GM23338 (cell line): ENCODE data around the gene MVB12B. TPM values are rescaled to one million over a fixed set of nuclear protein-coding genes. Genes with fewer than 3 reads are reported as not detected.

Experiments used
- ATAC-seq: fragments of 200-7000 bp; cut with Tn5 transposase; 3 replicates; pipeline ENCODE4 v1.9.1; 2020
- DNase-seq: peaks from one replicate; pipeline ENCODE4 v3.0.0-alpha.2; 2015; ENCODE audit warnings: low spot score
- H2AFZ ChIP-seq: fragments of 200-600 bp; sonication (generic); 2 replicates; pipeline ENCODE4 v1.8.0; 2016; ENCODE audit warnings: antibody characterized with exemption, mild to moderate bottlenecking, moderate library complexity
- H3F3A ChIP-seq: fragments of 200-600 bp; sonication (generic); replicated peaks from 2 replicates; pipeline ENCODE4 v1.8.0; 2017; ENCODE audit warnings: antibody characterized with exemption, mixed run types, low read depth
- H3K27ac ChIP-seq: fragments of 200-600 bp; sonication (generic); 2 replicates; pipeline ENCODE4 v1.6.1; 2016; ENCODE audit warnings: low read depth
- H3K27me3 ChIP-seq: fragments of 200-600 bp; sonication (generic); 2 replicates; pipeline ENCODE4 v1.8.0; 2016; ENCODE audit warnings: mild to moderate bottlenecking, mixed run types, moderate library complexity; ENCODE audit not compliant: insufficient read depth
- H3K36me3 ChIP-seq: fragments of 200-600 bp; sonication (generic); 2 replicates; pipeline ENCODE4 v1.8.0; 2016; ENCODE audit warnings: mild to moderate bottlenecking; ENCODE audit not compliant: insufficient read depth
- H3K4me1 ChIP-seq: fragments of 200-600 bp; sonication (generic); 2 replicates; pipeline ENCODE4 v1.8.0; 2016; ENCODE audit warnings: mild to moderate bottlenecking, moderate library complexity; ENCODE audit not compliant: insufficient read depth
- H3K4me2 ChIP-seq: fragments of 200-600 bp; sonication (generic); 2 replicates; pipeline ENCODE4 v1.7.1; 2017; ENCODE audit warnings: mixed run types
- H3K4me3 ChIP-seq: fragments of 200-600 bp; sonication (generic); 2 replicates; pipeline ENCODE4 v1.6.1; 2016; ENCODE audit warnings: mixed run types
- H3K79me2 ChIP-seq: fragments of 200-600 bp; sonication (generic); replicated peaks from 2 replicates; pipeline ENCODE4 v1.8.0; 2017; ENCODE audit warnings: mild to moderate bottlenecking; ENCODE audit not compliant: insufficient read depth
- H3K9me2 ChIP-seq: fragments of 200-600 bp; sonication (generic); 2 replicates; pipeline ENCODE4 v1.8.0; 2017; ENCODE audit not compliant: insufficient read depth
- H4K20me1 ChIP-seq: fragments of 200-600 bp; sonication (generic); replicated peaks from 2 replicates; pipeline ENCODE4 v1.8.0; 2017; ENCODE audit warnings: mild to moderate bottlenecking; ENCODE audit not compliant: insufficient read depth
- H3K27ac Mint-ChIP-seq: 2 replicates; pipeline ENCODE4 v1.8.0; 2020; ENCODE audit warnings: inconsistent platforms, mild to moderate bottlenecking, moderate library complexity, mixed read lengths
- H3K27me3 Mint-ChIP-seq: 3 replicates; pipeline ENCODE4 v1.8.0; 2022; ENCODE audit warnings: low read depth, mild to moderate bottlenecking, moderate library complexity, mixed read lengths, inconsistent platforms; ENCODE audit not compliant: insufficient read depth, poor library complexity
- H3K36me3 Mint-ChIP-seq: 3 replicates; pipeline ENCODE4 v1.8.0; 2021; ENCODE audit warnings: low read depth, mild to moderate bottlenecking, inconsistent platforms, moderate library complexity, mixed read lengths
- H3K4me1 Mint-ChIP-seq: 3 replicates; pipeline ENCODE4 v1.8.0; 2020; ENCODE audit warnings: mild to moderate bottlenecking, inconsistent platforms, mixed read lengths
- H3K4me3 Mint-ChIP-seq: 3 replicates; pipeline ENCODE4 v1.8.0; 2021; ENCODE audit warnings: moderate library complexity, mild to moderate bottlenecking, inconsistent platforms, mixed read lengths
- H3K9me3 Mint-ChIP-seq: 3 replicates; pipeline ENCODE4 v1.8.0; 2020; ENCODE audit warnings: moderate library complexity, mild to moderate bottlenecking, inconsistent platforms, mixed read lengths
- CREB1 ChIP-seq: fragments of 250-450 bp; sonication (Bioruptor Pico); IDR thresholded peaks from 2 replicates; pipeline ENCODE4 v1.5.0; 2020; ENCODE audit warnings: low read depth, mild to moderate bottlenecking, moderate library complexity
- EZH2 ChIP-seq: fragments of 200-600 bp; sonication (generic); IDR thresholded peaks from one replicate; pipeline ENCODE4 v1.8.0; 2017; ENCODE audit warnings: antibody characterized with exemption, mild to moderate bottlenecking, low read depth; ENCODE audit not compliant: unreplicated experiment
- EZH2phosphoT487 ChIP-seq: fragments of 200-600 bp; sonication (generic); IDR thresholded peaks from one replicate; pipeline ENCODE4 v1.8.1; 2018; ENCODE audit warnings: antibody characterized with exemption; ENCODE audit not compliant: unreplicated experiment
- JUNB ChIP-seq: IDR thresholded peaks from one replicate; pipeline ENCODE4 v1.6.1; 2016; ENCODE audit warnings: antibody characterized with exemption; ENCODE audit not compliant: unreplicated experiment
- POLR2AphosphoS5 ChIP-seq: IDR thresholded peaks from 2 replicates; pipeline ENCODE4 v1.6.1; 2016; ENCODE audit warnings: antibody characterized with exemption, low read depth
- STAT1 ChIP-seq: IDR thresholded peaks from one replicate; pipeline ENCODE4 v1.6.1; 2016; ENCODE audit warnings: antibody characterized with exemption; ENCODE audit not compliant: unreplicated experiment
- ZNF114 ChIP-seq: fragments of 250-450 bp; sonication (Bioruptor Pico); IDR thresholded peaks from 2 replicates; pipeline ENCODE4 v1.5.0; 2020; ENCODE audit warnings: mild to moderate bottlenecking, moderate library complexity
- polyA plus RNA-seq: library from polyadenylated mRNA; unstranded; fragments of >200 nt; fragmentation: Nextera tagmentation; extraction: Ambion mirVana; gene quantifications from 2 replicates; pipeline ENCODE4 v1.2.1, GENCODE V29; 2016
- total RNA-seq: library from RNA; depleted of rRNA; stranded (reverse); fragments of >200 nt; shearing (Covaris generic); gene quantifications from 2 replicates; pipeline ENCODE4 v1.2.3, GENCODE V29; 2014
- TF ChIP-seq, protein P1 (sequence below), 2 experiments: fragments of 200-600 bp in 1 of 2; sonication (generic) in 1 of 2; conservative IDR thresholded peaks; 2 replicates each; pipeline versions ENCODE4 v1.5.1 to v1.6.1; 2016 to 2017; ENCODE audit warnings: antibody characterized with exemption in 2 of 2, low read depth in 2 of 2, mild to moderate bottlenecking in 2 of 2, moderate library complexity in 1 of 2
- TF ChIP-seq, protein P2 (sequence below): fragments of 250-450 bp; sonication (Bioruptor Pico); IDR thresholded peaks from 2 replicates; pipeline ENCODE4 v1.5.0; 2020; ENCODE audit warnings: mild to moderate bottlenecking, moderate library complexity

The MVB12B gene
- total and polyA plus RNA-seq, 2 experiments from 2014 or later, result 1.9 to 6.6 TPM

DNA sequence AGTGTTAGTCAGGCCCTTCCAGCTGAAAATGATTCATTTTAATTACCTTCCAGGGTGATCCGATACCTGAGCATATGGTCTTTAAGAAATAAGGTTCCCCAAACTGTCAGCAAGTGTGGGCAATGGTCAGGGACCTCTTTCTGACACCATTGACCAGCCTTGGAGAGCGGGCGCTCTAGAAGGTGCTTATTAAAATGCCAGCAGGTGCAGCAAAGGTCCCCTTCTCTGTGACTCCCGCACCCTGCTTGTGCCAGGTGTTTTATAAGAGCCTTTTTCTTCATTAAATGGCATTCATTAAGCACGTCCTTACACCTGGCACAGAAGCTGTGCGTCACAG, 85.3 kb downstream of the MVB12B start:
- no peak for TF ChIP-seq CREB1 (CRISPR knock-in tag)
- TF ChIP-seq STAT1, result no peak
- TF ChIP-seq EZH2phosphoT487, result no peak
- TF ChIP-seq, protein P1, sequence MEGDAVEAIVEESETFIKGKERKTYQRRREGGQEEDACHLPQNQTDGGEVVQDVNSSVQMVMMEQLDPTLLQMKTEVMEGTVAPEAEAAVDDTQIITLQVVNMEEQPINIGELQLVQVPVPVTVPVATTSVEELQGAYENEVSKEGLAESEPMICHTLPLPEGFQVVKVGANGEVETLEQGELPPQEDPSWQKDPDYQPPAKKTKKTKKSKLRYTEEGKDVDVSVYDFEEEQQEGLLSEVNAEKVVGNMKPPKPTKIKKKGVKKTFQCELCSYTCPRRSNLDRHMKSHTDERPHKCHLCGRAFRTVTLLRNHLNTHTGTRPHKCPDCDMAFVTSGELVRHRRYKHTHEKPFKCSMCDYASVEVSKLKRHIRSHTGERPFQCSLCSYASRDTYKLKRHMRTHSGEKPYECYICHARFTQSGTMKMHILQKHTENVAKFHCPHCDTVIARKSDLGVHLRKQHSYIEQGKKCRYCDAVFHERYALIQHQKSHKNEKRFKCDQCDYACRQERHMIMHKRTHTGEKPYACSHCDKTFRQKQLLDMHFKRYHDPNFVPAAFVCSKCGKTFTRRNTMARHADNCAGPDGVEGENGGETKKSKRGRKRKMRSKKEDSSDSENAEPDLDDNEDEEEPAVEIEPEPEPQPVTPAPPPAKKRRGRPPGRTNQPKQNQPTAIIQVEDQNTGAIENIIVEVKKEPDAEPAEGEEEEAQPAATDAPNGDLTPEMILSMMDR (conservative IDR thresholded peaks at IDR 0.05; ENCODE audit: low read depth in 2 of 2), result no peak
- TF ChIP-seq POLR2AphosphoS5, result no peak
- TF ChIP-seq ZNF114 (CRISPR knock-in tag), result no peak
- TF ChIP-seq JUNB, result no peak
- TF ChIP-seq EZH2, result no peak
- TF ChIP-seq, protein P2, sequence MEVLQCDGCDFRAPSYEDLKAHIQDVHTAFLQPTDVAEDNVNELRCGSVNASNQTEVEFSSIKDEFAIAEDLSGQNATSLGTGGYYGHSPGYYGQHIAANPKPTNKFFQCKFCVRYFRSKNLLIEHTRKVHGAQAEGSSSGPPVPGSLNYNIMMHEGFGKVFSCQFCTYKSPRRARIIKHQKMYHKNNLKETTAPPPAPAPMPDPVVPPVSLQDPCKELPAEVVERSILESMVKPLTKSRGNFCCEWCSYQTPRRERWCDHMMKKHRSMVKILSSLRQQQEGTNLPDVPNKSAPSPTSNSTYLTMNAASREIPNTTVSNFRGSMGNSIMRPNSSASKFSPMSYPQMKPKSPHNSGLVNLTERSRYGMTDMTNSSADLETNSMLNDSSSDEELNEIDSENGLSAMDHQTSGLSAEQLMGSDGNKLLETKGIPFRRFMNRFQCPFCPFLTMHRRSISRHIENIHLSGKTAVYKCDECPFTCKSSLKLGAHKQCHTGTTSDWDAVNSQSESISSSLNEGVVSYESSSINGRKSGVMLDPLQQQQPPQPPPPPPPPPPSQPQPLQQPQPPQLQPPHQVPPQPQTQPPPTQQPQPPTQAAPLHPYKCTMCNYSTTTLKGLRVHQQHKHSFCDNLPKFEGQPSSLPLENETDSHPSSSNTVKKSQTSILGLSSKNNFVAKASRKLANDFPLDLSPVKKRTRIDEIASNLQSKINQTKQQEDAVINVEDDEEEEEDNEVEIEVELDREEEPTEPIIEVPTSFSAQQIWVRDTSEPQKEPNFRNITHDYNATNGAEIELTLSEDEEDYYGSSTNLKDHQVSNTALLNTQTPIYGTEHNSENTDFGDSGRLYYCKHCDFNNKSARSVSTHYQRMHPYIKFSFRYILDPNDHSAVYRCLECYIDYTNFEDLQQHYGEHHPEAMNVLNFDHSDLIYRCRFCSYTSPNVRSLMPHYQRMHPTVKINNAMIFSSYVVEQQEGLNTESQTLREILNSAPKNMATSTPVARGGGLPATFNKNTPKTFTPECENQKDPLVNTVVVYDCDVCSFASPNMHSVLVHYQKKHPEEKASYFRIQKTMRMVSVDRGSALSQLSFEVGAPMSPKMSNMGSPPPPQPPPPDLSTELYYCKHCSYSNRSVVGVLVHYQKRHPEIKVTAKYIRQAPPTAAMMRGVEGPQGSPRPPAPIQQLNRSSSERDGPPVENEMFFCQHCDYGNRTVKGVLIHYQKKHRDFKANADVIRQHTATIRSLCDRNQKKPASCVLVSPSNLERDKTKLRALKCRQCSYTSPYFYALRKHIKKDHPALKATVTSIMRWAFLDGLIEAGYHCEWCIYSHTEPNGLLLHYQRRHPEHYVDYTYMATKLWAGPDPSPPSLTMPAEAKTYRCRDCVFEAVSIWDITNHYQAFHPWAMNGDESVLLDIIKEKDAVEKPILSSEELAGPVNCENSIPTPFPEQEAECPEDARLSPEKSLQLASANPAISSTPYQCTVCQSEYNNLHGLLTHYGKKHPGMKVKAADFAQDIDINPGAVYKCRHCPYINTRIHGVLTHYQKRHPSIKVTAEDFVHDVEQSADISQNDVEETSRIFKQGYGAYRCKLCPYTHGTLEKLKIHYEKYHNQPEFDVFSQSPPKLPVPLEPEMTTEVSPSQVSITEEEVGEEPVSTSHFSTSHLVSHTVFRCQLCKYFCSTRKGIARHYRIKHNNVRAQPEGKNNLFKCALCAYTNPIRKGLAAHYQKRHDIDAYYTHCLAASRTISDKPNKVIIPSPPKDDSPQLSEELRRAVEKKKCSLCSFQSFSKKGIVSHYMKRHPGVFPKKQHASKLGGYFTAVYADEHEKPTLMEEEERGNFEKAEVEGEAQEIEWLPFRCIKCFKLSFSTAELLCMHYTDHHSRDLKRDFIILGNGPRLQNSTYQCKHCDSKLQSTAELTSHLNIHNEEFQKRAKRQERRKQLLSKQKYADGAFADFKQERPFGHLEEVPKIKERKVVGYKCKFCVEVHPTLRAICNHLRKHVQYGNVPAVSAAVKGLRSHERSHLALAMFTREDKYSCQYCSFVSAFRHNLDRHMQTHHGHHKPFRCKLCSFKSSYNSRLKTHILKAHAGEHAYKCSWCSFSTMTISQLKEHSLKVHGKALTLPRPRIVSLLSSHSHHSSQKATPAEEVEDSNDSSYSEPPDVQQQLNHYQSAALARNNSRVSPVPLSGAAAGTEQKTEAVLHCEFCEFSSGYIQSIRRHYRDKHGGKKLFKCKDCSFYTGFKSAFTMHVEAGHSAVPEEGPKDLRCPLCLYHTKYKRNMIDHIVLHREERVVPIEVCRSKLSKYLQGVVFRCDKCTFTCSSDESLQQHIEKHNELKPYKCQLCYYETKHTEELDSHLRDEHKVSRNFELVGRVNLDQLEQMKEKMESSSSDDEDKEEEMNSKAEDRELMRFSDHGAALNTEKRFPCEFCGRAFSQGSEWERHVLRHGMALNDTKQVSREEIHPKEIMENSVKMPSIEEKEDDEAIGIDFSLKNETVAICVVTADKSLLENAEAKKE (CRISPR knock-in tag), result no peak
- H3K4me1 Mint-ChIP-seq, result peaks cover 27% of the 10 kb centered on the region
- H3K9me2 ChIP-seq, result no peaks in the 10 kb centered on the region
- no peaks in the 10 kb centered on the region for H3K27me3 ChIP-seq
- H3K27ac ChIP-seq, result no peak overlapping the region
- no peak for ATAC-seq
- no peaks in the 10 kb centered on the region for H3K36me3 ChIP-seq
- peaks cover 21% of the 10 kb centered on the region for H3K4me1 ChIP-seq
- no peak overlapping the region for H3K27ac Mint-ChIP-seq
- no peak overlapping the region for H3K4me3 Mint-ChIP-seq
- no peak overlapping the region for H2AFZ ChIP-seq
- H3K27me3 Mint-ChIP-seq, result peaks cover 16% of the 10 kb centered on the region
- no peaks in the 10 kb centered on the region for H3K36me3 Mint-ChIP-seq
- no peak for DNase-seq
- H3F3A ChIP-seq, result no peaks in the 10 kb centered on the region
- no peak overlapping the region for H3K4me2 ChIP-seq
- no peak overlapping the region for H3K4me3 ChIP-seq
- H3K9me3 Mint-ChIP-seq, result no peaks in the 10 kb centered on the region
- no peaks in the 10 kb centered on the region for H3K79me2 ChIP-seq
- no peaks in the 10 kb centered on the region for H4K20me1 ChIP-seq
